SHP77 (cell line): ENCODE measurements around the gene FABP2.
"Not testable (repeated sequence)": the region's sequence is repeated elsewhere in the genome, so short reads cannot be mapped to it uniquely, and the experiment has no call there.

ENCODE experiments used
- DNase-seq, 2 experiments: peaks; one replicate each; lab custom pipeline; 2025; lab: John Stamatoyannopoulos, UW

FABP2 gene

GRCh38 chr4:119321921-119322687, at the start of gene FABP2:
Gene FABP2 (minus strand): TSS chr4:119322138. CDS start chr4:119322102, 36 bp downstream.
- DNase-seq, result no peak

- DNase-seq, result not testable (repeated sequence)
Observed at GRCh38 chr4:119370951-119371683, 49.2 kb upstream of the FABP2 start.

- DNase-seq, result not testable (repeated sequence)
Observed at GRCh38 chr4:119370392-119370791, 48.5 kb upstream of the FABP2 start.

GRCh38 chr4:119366802-119367201, 44.9 kb upstream of the FABP2 start:
- DNase-seq, result not testable (repeated sequence)

GRCh38 chr4:119364203-119364602, 42.3 kb upstream of the FABP2 start:
- DNase-seq, result not testable (repeated sequence)

GRCh38 chr4:119363372-119363771, 41.4 kb upstream of the FABP2 start:
- DNase-seq, result not testable (repeated sequence)

GRCh38 chr4:119362413-119362812, 40.5 kb upstream of the FABP2 start:
- not testable (repeated sequence) for DNase-seq

- DNase-seq, result not testable (repeated sequence)
Observed at GRCh38 chr4:119359873-119360272, 37.9 kb upstream of the FABP2 start.

GRCh38 chr4:119356796-119357195, 34.9 kb upstream of the FABP2 start:
- DNase-seq, result not testable (repeated sequence)

- DNase-seq, result not testable (repeated sequence)
Observed at GRCh38 chr4:119356041-119356440, 34.1 kb upstream of the FABP2 start.

- peak; percentile 41 to 53 for DNase-seq
Observed at GRCh38 chr4:119353364-119353763, 31.4 kb upstream of the FABP2 start.

- not testable (repeated sequence) for DNase-seq
Observed at GRCh38 chr4:119348169-119348568, 26.2 kb upstream of the FABP2 start.

- not testable (repeated sequence) for DNase-seq
Observed at GRCh38 chr4:119343293-119343692, 21.4 kb upstream of the FABP2 start.

GRCh38 chr4:119339895-119340294, 18.0 kb upstream of the FABP2 start:
- not testable (repeated sequence) for DNase-seq

- DNase-seq, result no peak
Observed at GRCh38 chr4:119337010-119337409, 15.1 kb upstream of the FABP2 start.

- not testable (repeated sequence) for DNase-seq
Observed at GRCh38 chr4:119336332-119336979, 14.5 kb upstream of the FABP2 start.

GRCh38 chr4:119329835-119330620, 8.1 kb upstream of the FABP2 start:
- DNase-seq, result no peak

- no peak for DNase-seq
Observed at GRCh38 chr4:119328695-119329094, 6.8 kb upstream of the FABP2 start.

GRCh38 chr4:119317990-119318389, 3.9 kb downstream of the FABP2 start:
- DNase-seq, result no peak

- no peak for DNase-seq
Observed at GRCh38 chr4:119315036-119315435, 6.9 kb downstream of the FABP2 start.

GRCh38 chr4:119314356-119314755, 7.6 kb downstream of the FABP2 start:
- DNase-seq, result peak; percentile 10 to 13

GRCh38 chr4:119313237-119313636, 8.7 kb downstream of the FABP2 start:
- DNase-seq, result no peak
